Subcutaneous abdominal adipose tissue (tissue), 5 donors: ENCODE data around the gene ANLN.
"Not testable (repeated sequence)": the region's sequence is repeated elsewhere in the genome, so short reads cannot be mapped to it uniquely, and the experiment has no call there.

Experiments
- H3K27ac ChIP-seq: one replicate; pipeline ENCODE4 v1.7.0; 2013; ENCODE audit warnings: low read depth, mild to moderate bottlenecking, inconsistent platforms, low read length, moderate library complexity
- H3K27me3 ChIP-seq, 5 donors: one replicate each; pipeline ENCODE4 v1.7.0; 2013; ENCODE audit warnings: low read length in 5 of 5, inconsistent platforms in 1 of 5; ENCODE audit not compliant: control insufficient read depth in 5 of 5, insufficient read depth in 4 of 5
- H3K36me3 ChIP-seq, 5 donors: one replicate each; pipeline ENCODE4 v1.7.0; 2013; ENCODE audit warnings: low read length in 5 of 5; ENCODE audit not compliant: control insufficient read depth in 5 of 5, insufficient read depth in 5 of 5
- H3K4me1 ChIP-seq, 5 donors: one replicate each; pipeline ENCODE4 v1.7.0; 2013; ENCODE audit warnings: low read length in 5 of 5, mild to moderate bottlenecking in 3 of 5, moderate library complexity in 1 of 5; ENCODE audit not compliant: control insufficient read depth in 5 of 5, insufficient read depth in 5 of 5
- H3K4me3 ChIP-seq, 5 donors: one replicate each; pipeline ENCODE4 v1.7.0; 2013; ENCODE audit warnings: low read length in 5 of 5, low read depth in 1 of 5
- H3K9ac ChIP-seq, 5 donors: one replicate each; pipeline ENCODE4 v1.7.0; 2013; ENCODE audit warnings: low read length in 5 of 5, mild to moderate bottlenecking in 4 of 5, moderate library complexity in 3 of 5
- H3K9me3 ChIP-seq, 5 donors: one replicate each; pipeline ENCODE4 v1.7.0; 2013; ENCODE audit warnings: low read length in 5 of 5; ENCODE audit not compliant: control insufficient read depth in 5 of 5
- donor health status: healthy.
- donor health status: healthy.
- donor health status: healthy.
- donor health status: healthy.
- donor health status: healthy.

The ANLN gene

DNA sequence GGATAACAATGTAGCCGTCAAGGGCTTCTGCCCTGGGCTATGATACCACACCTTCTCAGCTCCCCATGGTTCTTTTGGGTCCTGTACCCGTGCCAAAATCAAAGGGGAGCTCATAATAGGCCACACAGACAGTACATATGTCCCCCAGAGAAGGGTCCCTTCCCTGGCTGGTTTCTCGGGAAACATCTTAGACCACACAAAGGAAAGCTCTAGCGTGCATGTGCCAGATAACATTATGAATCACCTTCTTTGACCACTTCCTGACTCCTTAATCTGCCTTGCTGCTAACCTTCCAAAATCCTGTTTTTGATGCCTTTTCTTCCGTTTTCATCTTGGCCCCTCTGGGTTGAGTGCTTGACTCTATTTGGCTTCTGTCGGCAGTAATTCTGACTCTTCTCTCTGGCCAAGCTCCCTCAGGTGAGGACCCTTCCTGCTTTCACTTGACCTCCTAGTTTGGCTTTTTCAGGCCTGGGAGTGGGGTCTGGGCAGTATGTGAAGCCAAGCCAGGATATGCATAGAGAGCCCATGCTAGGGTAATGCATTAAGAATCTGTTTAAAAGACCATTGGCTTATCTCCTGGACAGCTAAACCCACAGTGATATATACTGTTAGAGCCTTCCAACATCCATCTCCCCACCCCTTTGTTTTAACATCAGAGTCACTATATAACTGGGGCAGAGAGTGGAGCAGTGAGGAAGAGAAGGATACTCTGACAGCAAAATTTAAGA lies 84.8 kb downstream of the ANLN start:
- H3K4me1 ChIP-seq: no peaks in the 10 kb centered on the region
- H3K4me3 ChIP-seq: no peak overlapping the region
- no peak overlapping the region for H3K9ac ChIP-seq
- peaks cover 0 to 4% (median 0%) of the 10 kb centered on the region in 5 donors for H3K9me3 ChIP-seq
- no peaks in the 10 kb centered on the region for H3K27me3 ChIP-seq
- H3K36me3 ChIP-seq: no peaks in the 10 kb centered on the region
- no peak overlapping the region for H3K27ac ChIP-seq

DNA sequence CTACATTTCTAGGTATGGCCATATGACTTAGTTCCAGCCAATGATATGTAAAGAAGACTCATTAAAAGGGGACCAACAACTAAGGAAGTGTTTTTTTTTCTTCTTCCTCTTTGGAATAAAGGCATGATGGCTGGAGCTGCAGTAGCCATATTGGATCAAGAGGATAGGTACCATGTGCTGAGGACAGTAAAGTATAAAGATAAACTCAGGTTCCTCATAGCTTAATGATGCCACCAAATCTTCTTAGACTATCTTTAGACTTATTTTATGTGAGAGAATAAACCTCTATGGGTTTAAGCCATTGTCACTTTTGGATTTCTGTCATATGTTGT lies 85.3 kb downstream of the ANLN start:
- Histone ChIP-seq H3K27ac (no peak overlapping the region), H3K36me3 (no peaks in the 10 kb centered on the region), H3K27me3 (no peaks in the 10 kb centered on the region), H3K9ac (no peak overlapping the region), H3K4me3 (no peak overlapping the region), H3K9me3 (peaks cover 0 to 4% (median 0%) of the 10 kb centered on the region in 5 donors), H3K4me1 (no peaks in the 10 kb centered on the region)

DNA sequence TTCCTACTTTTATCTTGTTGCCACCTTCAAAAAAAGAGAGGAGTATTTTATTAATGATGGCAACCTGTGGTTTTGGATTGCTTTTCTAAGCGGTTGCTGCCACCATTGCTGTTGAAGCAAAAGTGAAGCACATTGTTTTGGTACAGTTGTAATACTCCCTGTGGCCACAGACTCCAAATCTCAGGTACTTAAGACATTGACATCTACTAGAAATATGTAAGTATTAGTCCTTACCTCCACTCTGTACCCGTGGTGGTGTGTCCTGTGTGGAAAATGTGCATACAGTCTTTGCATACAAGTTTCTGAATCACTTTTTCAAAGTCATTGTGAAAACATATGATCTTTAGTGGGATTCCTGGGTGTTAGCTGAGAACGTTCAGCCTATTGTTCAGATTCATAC lies 85.7 kb downstream of the ANLN start:
- H3K4me3 ChIP-seq: no peak overlapping the region
- no peak overlapping the region for H3K9ac ChIP-seq
- H3K4me1 ChIP-seq: no peaks in the 10 kb centered on the region
- H3K27ac ChIP-seq: no peak overlapping the region
- H3K36me3 ChIP-seq: no peaks in the 10 kb centered on the region
- H3K9me3 ChIP-seq: peaks cover 0 to 4% (median 0%) of the 10 kb centered on the region in 5 donors
- no peaks in the 10 kb centered on the region for H3K27me3 ChIP-seq

DNA sequence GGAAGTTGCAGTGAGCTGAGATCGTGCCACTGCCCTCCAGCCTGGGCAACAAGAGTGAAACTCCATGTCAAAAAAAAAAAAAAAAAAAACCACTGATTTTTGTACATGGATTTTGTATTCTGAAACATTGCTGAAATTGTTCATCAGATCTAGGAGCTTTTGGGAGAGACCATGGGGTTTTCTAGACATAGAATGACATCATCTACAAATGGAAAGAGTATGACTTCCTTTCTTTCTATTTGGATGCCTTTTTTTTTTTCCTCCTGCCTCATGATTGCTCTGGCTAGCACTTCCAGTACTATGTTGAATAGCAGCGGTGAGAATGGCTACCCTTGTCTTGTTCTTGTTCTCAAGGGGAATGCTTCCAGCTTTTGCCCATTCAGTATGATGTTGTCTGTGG lies 89.1 kb downstream of the ANLN start:
- Histone ChIP-seq H3K9me3 (peaks cover 0 to 4% (median 0%) of the 10 kb centered on the region in 5 donors), H3K36me3 (no peaks in the 10 kb centered on the region), H3K4me3 (no peak overlapping the region), H3K27ac (no peak overlapping the region), H3K4me1 (no peaks in the 10 kb centered on the region), H3K9ac (no peak overlapping the region), H3K27me3 (peaks cover 0 to 4% (median 0%) of the 10 kb centered on the region in 5 donors)

DNA sequence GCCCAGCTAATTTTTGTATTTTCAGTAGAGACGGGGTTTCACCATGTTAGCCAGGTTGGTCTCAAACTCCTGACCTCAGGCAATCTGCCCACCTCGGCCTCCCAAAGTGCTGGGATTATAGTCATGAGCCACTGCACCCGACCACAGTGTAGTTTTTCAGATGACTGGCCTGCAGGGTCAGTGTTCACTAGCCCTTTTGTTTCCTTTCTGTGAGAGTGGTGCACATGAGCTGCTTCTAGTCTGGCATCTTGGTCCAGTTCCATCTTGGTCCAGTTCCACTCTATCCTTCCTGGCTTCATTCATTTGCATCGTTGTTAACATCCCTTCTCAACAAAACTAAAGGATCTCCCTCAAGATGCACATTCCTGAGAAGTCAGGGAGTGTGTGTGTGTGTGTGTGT lies 94.2 kb downstream of the ANLN start:
- not testable (repeated sequence) for H3K9ac ChIP-seq, H3K4me1 ChIP-seq, H3K27me3 ChIP-seq, H3K36me3 ChIP-seq, H3K4me3 ChIP-seq, H3K27ac ChIP-seq, H3K9me3 ChIP-seq

DNA sequence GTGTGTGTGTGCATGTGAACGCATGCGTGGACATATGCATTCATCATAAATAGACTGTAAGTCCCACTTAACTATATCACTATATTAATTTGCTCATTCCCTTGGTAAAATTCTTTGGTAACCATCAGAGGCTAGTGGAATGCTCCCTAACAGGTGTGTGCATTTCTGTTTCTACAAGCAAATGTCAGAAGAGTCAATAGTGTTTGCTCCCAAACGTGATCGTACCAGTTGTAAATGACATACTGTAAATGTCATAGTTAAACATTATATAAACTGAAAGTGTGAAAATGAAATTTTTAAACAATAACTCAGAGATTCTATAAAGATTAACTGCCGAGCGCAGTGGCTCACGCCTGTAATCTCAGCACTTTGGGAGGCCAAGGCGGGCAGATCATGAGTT lies 94.6 kb downstream of the ANLN start:
- Histone ChIP-seq H3K9me3 (no peaks in the 10 kb centered on the region), H3K4me3 (no peak overlapping the region), H3K27me3 (peaks cover 0 to 6% (median 0%) of the 10 kb centered on the region in 5 donors), H3K36me3 (no peaks in the 10 kb centered on the region), H3K9ac (no peak overlapping the region), H3K27ac (no peak overlapping the region), H3K4me1 (no peaks in the 10 kb centered on the region)

DNA sequence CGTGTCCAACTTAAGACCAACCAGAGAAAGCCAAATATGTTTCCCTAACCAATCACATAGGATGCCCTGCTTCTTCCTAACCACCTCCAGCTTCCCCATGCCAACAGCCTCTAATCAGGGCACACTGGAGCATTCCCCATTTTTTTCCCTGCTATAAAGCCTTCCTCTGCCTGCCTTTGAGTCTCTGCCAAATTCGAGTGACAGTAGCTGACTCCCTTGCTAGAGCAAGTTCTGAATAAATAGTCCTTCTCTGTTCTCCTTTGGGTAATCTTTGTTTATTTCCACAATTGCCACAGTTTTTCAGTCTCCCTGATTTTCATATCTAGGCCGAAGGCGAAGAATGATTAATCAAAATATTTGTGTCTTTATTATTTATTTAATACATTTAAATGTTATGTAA lies 96.7 kb downstream of the ANLN start:
- no peak overlapping the region for H3K27ac ChIP-seq
- H3K27me3 ChIP-seq: peaks cover 0 to 9% (median 2%) of the 10 kb centered on the region in 5 donors
- no peak overlapping the region for H3K9ac ChIP-seq
- H3K36me3 ChIP-seq: no peaks in the 10 kb centered on the region
- no peaks in the 10 kb centered on the region for H3K9me3 ChIP-seq
- no peaks in the 10 kb centered on the region for H3K4me1 ChIP-seq
- H3K4me3 ChIP-seq: no peak overlapping the region

DNA sequence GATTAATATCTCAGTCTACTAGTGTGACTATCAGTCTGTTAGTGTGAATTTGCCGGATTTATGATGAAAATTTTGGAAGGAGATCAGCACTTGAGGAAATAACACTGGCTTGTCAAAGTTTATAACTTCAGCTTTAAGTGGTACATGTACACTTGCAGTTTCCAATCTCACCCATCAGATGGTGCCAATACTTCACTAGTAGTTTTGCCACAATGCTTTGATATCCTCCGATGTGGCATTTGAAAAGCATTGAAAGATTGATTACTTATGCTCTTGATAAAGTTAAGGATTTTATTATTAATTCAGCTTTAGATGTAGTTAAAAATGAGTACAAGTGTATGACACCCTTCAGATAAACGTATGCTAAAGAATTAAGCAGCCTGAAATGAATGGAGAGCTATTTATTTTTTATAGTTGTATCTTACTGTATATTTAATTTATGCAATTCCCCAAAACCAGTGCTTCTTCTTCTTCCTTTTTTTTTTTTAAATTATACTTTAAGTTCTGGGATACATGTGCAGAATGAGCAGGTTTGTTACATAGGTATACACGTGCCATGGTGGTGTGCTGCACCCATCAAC lies 98.2 kb downstream of the ANLN start:
- Histone ChIP-seq H3K27me3 (peaks cover 0 to 6% (median 2%) of the 10 kb centered on the region in 5 donors), H3K9me3 (no peaks in the 10 kb centered on the region), H3K36me3 (no peaks in the 10 kb centered on the region)

DNA sequence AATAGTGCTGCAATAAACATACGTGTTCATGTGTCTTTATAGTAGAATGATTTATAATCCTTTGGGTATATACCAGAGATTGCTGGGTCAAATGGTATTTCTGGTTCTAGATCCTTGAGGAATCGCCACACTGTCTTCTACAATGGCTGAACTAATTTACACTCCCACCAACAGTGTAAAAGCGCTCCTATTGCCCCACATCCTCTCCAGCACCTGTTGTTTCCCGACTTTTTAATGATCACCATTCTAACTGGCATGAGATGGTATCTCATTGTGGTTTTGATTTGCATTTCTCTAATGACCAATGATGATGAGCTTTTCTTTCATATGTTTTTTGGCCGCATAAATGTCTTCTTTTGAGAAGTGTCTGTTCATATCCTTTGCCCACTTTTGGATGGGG lies 99.0 kb downstream of the ANLN start:
- not testable (repeated sequence) for H3K36me3 ChIP-seq, H3K4me3 ChIP-seq, H3K27ac ChIP-seq, H3K4me1 ChIP-seq, H3K9me3 ChIP-seq, H3K9ac ChIP-seq, H3K27me3 ChIP-seq

More for the DNA sequence above, 98.2 kb downstream of the ANLN start:
- no peaks in the 10 kb centered on the region for H3K4me1 ChIP-seq
- H3K4me3 ChIP-seq: no peak overlapping the region
- no peak overlapping the region for H3K27ac ChIP-seq
- H3K9ac ChIP-seq: no peak overlapping the region

DNA sequence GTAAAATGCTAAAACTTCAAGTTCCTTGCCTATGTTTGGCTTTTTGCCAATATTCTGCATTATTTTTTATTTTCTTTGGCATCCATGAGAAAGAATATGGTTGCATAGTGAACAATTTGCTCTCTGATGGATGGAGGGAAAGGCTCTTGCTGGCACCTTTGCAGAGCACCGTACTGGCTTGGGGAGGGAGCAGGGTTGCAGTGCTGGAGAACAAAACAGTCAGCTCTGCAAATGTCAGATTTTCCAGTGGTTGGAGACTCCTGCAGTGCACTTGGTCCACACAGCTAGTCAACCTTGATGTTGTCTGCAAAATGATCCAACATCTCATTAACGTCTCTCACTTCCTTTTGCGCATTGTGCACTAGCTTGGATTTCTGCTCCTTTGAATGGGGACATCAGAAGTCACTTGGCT lies 100.8 kb downstream of the ANLN start:
- Histone ChIP-seq H3K36me3 (no peaks in the 10 kb centered on the region), H3K4me1 (no peaks in the 10 kb centered on the region), H3K27ac (no peak overlapping the region), H3K27me3 (peaks cover 0 to 3% (median 0%) of the 10 kb centered on the region in 5 donors), H3K9ac (no peak overlapping the region), H3K9me3 (no peaks in the 10 kb centered on the region), H3K4me3 (no peak overlapping the region)
